ENCODE results near the gene PLAC8. TPM values are rescaled to one million over a fixed set of nuclear protein-coding genes. Genes with fewer than 3 reads are reported as not detected.
"Not testable (repeated sequence)": the region's sequence is repeated elsewhere in the genome, so short reads cannot be mapped to it uniquely, and the experiment has no call there.

PLAC8 gene
- total and polyA plus RNA-seq, 2 of the 13 experiments (the other 11 are each of a cell fraction or from before 2014, with no cell fraction given), result 3.0 to 174 TPM

- ChIA-PET POLR2A (no interaction called here), CTCF (ENCODE audit: low intra/inter-chr PET ratio, low total read pairs) (no interaction called here)
- WGBS (ENCODE audit: low lambda C conversion rate), result 97% methylated on average over 2 of the region's 2 CpGs
- H3K27me3 ChIP-seq (ENCODE audit: control insufficient read depth in 1 of 2, insufficient read depth in 2 of 2, low read length in 2 of 2), result no peaks in the 10 kb centered on the region
- ATAC-seq (no peak), DNase-seq (ENCODE audit: low spot score) (no peak), FAIRE-seq (no peak)
- H3K36me3 ChIP-seq (replicated peaks in 1 of 2; ENCODE audit: control insufficient read depth in 1 of 2, insufficient read depth in 2 of 2, low read length in 2 of 2), result peaks cover 5 to 45% of the 10 kb centered on the region in 2 experiments
- intact Hi-C loops (cut with micrococcal nuclease; ENCODE audit: unreplicated experiment) (no loop called here), in situ Hi-C loops (cut with HindIII; ENCODE audit: extremely low pct_ligation_motif_present, low pct_unique_long_range_greater_than_20kb) (no loop called here)
- no peak overlapping the region for H2AFZ ChIP-seq (ENCODE audit: low read length)
- TF ChIP-seq RARA (CRISPR knock-in tag; IDR thresholded peaks at IDR 0.05) (no peak), MAFK (conservative IDR thresholded peaks at IDR 0.05 in 1 of 2, IDR thresholded peaks at IDR 0.05 in 1 of 2; ENCODE audit: low read length in 2 of 2) (peak; percentile 95 to 97), MAFF (IDR thresholded peaks at IDR 0.05; ENCODE audit: low read depth, low read length) (peak; percentile 96), ZBTB33 (CRISPR knock-in tag; IDR thresholded peaks at IDR 0.05) (no peak), MAZ (IDR thresholded peaks at IDR 0.05; ENCODE audit: borderline replicate concordance, low read depth, low read length) (no peak), MAZ (CRISPR knock-in tag; IDR thresholded peaks at IDR 0.05; ENCODE audit: low read depth) (no peak), SMARCC2 (IDR thresholded peaks at IDR 0.05) (no peak), MIER2 (CRISPR knock-in tag; IDR thresholded peaks at IDR 0.05) (no peak)
- H3K27ac ChIP-seq (ENCODE audit: extremely low read length, insufficient read depth, low read length), result no peak overlapping the region
- H3K9ac ChIP-seq (ENCODE audit: insufficient read depth, low read depth, low read length), result no peak overlapping the region
- no peaks in the 10 kb centered on the region for H3K79me2 ChIP-seq (ENCODE audit: insufficient read depth, low read length)
- no peak overlapping the region for H3K4me3 ChIP-seq (replicated peaks in 1 of 3; ENCODE audit: insufficient read depth in 1 of 3, low read depth in 2 of 3, low read length in 3 of 3)
- H4K20me1 ChIP-seq (ENCODE audit: insufficient read depth, low read length), result no peaks in the 10 kb centered on the region
- no TSS peak for BruUV-seq (replicated peaks)
- no peaks in the 10 kb centered on the region for H3K9me3 ChIP-seq (ENCODE audit: low read length)
- H3K4me2 ChIP-seq (ENCODE audit: low read depth, low read length), result no peak overlapping the region
- H3K4me1 ChIP-seq (ENCODE audit: insufficient read depth, low read length), result no peaks in the 10 kb centered on the region
These were observed 24.9 kb downstream of the PLAC8 start for GRCh38 chr4:83089410-83090157.

GRCh38 chr4:83084956-83085355, 29.6 kb downstream of the PLAC8 start:
- H4K20me1 ChIP-seq (ENCODE audit: insufficient read depth, low read length); in situ Hi-C loops (cut with HindIII; ENCODE audit: extremely low pct_ligation_motif_present, low pct_unique_long_range_greater_than_20kb); H3K27ac ChIP-seq (ENCODE audit: extremely low read length, insufficient read depth, low read length); BruUV-seq (replicated peaks); FAIRE-seq; H3K27me3 ChIP-seq (ENCODE audit: control insufficient read depth in 1 of 2, insufficient read depth in 2 of 2, low read length in 2 of 2); intact Hi-C loops (cut with micrococcal nuclease; ENCODE audit: unreplicated experiment); POLR2A ChIA-PET; H3K79me2 ChIP-seq (ENCODE audit: insufficient read depth, low read length); H3K4me3 ChIP-seq (replicated peaks in 1 of 3; ENCODE audit: insufficient read depth in 1 of 3, low read depth in 2 of 3, low read length in 3 of 3); DNase-seq (ENCODE audit: low spot score); CTCF ChIA-PET (ENCODE audit: low intra/inter-chr PET ratio, low total read pairs); H3K9ac ChIP-seq (ENCODE audit: insufficient read depth, low read depth, low read length); ATAC-seq; H2AFZ ChIP-seq (ENCODE audit: low read length); H3K4me1 ChIP-seq (ENCODE audit: insufficient read depth, low read length); H3K4me2 ChIP-seq (ENCODE audit: low read depth, low read length); H3K9me3 ChIP-seq (ENCODE audit: low read length): not testable (repeated sequence)
- 95% methylated on average over 12 of the region's 12 CpGs for WGBS (ENCODE audit: low lambda C conversion rate)
- H3K36me3 ChIP-seq (replicated peaks in 1 of 2; ENCODE audit: control insufficient read depth in 1 of 2, insufficient read depth in 2 of 2, low read length in 2 of 2), result peaks cover 0 to 12% of the 10 kb centered on the region in 2 experiments; a peak in 3 of 5 replicates

Measured in HepG2 (cell line).